ENCODE data around the gene ACP1.

Gene ACP1

DNA sequence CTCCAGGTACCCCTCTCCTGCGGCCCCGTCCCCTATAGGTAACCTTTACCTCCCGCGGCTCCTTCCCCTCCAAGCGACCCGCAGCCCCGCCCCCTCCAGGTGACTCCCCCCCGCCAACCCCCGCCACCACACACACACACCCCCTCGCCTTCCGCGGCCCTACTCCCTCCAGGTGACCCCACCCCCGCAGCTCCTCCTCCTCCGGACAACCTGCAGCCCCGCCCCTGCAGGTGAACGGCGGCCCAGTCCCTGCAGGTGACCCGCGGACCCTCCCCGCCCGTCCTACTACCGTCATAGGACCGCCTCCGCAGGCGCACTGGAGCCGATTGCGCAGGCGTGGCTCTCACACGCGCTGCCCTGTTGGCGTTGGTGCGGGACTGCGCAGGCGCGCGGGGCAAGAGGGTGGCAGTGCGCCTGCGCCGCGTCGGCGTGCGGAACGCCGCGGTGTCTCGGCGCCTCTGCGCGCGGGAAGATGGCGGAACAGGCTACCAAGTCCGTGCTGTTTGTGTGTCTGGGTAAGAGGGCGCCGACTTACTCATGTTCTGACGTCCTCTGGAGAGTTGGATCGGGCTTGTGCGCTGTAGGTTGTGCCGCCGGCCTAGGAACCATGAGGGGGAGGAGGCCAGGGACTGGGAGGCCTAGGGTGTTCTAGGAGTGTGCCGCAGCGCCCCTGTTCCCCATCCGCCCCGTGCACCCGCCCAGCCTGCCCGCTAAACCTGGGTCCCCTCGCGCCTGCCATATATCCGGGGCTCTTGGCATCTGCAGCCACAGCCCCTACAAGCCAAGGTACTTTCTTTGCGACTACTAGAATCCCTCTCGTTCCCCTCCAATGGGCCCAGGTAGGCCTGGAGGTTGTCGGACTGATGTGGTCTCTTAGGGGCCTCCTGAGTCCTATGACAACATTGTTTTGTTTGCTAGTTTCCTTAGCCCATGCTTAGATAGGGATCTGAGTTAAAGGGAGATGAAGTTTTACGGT lies at the start of gene ACP1:
Gene ACP1, plus strand, starts transcription at position 455 of the 976 bp plus-strand sequence. Its CDS starts 18 bp downstream, at position 473.
- peak; percentile 87 to 92 (median 90) for DNase-seq (ENCODE audit: low read depth in 3 of 3)

DNA sequence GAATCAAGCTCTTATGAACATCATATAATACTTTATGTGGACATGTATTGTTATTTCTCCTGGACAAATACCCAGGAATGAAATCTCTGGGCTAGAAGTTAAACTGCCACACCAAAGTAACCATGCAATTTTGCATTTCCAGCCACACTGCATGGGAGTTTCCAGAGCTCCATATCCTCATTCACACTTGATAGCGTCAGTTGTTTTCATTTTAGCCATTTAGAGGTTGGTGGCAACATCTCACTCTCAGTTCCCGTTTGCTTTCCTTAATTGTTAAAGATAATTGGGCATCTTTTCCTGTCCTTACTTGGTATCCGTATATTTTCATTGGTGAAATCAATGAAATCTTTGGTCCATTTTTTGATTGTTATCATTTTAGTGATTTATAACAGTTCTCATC lies 48.7 kb upstream of the ACP1 start:
- DNase-seq (ENCODE audit: low read depth in 3 of 3), result no peak

- no peak for DNase-seq (ENCODE audit: low read depth in 3 of 3)
Observed at GRCh38 chr2:223451-223850, 41.3 kb upstream of the ACP1 start.

GRCh38 chr2:223971-224760 lies 40.6 kb upstream of the ACP1 start:
- no peak for DNase-seq (ENCODE audit: low read depth in 3 of 3)

- DNase-seq (ENCODE audit: low read depth in 3 of 3), result no peak
Observed at GRCh38 chr2:228115-228514, 36.6 kb upstream of the ACP1 start.

DNA sequence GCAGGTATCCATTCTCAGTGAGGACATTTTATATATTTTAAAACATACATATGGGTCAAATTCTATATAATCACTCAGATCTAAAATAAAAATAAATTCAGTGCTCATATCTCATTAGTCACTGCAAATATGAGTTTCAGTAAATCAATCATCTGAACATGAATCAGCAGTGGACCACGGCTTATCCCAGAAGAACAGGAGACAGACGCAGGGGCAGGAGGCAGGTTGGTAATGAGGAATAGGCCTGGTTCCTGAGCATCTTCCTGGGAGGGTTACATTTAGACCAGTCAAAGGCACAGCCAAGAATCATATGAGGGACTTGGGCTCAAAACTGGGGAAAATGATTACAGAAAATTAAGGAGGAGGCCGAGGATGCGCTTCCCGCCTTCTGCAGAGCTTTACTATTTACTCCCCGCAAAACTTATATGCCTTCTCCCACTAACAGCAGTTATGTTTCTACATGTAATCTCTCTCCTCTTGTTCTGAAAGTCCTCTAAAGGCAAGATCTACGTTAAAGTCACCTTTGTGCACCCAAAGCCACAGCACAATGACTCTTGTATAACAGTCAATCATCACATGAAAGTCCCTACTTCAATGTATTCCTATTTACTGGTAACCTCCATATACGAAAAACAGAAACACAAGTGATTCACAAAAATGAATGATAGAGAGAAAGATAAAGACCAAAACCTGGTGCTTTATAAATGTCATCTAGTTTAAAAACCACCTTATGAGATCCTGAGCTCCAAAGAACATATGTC lies 36.0 kb upstream of the ACP1 start:
- DNase-seq (ENCODE audit: low read depth in 3 of 3), result no peak

DNA sequence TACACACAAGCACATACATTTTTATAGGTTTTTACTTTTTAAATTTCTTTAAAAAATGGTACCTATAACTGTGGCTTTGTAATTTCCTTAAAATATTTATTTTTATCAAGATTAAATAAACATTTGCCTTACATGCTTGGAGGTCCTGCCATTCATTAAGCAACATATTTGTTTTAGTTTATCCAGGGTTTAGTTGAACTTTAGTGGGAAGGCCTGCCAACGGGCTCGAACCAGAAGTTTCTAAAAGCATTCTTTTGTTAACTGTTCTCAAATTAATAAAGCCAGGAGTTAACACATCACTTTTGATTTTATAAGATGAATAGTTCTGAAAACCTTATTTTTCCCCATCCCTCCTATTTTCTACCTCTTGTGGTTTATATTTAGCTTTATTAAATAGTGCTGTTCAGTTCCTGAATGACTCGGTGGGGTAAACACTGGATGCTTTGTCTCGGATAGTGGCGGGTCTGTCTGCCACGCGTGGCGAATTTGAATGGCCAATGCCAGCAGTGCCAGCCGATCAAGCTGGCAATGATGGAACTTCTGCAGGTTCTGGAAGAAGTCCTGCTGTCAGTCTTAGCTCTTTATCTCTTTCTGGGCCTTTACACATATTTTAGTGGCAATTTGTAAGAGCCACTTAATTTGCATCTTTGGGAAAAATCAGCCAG lies 33.1 kb upstream of the ACP1 start:
- DNase-seq (ENCODE audit: low read depth in 3 of 3), result no peak

GRCh38 chr2:233030-233429 lies 31.7 kb upstream of the ACP1 start:
- no peak for DNase-seq (ENCODE audit: low read depth in 3 of 3)

- no peak for DNase-seq (ENCODE audit: low read depth in 3 of 3)
Observed at GRCh38 chr2:234421-234820, 30.3 kb upstream of the ACP1 start.

DNA sequence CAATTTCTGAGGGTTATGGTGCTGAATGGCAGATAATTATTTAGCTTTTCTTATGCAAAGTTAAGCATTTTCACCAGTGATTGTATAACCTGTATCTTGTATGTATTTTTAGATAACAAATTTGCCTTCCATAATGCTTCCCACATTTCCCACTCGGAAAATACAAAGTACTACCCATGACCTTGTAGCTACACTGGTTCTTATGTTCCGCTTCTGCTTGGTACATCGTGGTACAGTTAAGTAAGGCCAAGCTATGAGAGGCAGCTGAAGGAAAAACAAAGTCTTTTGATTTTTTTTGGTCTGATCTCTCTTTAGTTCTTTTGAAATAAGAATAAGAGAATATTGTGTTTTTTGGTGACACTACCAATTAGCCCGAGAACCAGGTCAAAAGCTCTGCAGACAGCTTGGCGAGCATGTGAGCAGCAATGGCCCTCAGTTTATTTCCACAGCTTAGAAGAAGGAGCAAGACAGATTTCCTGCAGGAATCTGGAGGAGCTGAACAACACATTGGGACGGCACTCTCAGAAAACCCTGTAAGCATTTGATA lies 27.7 kb upstream of the ACP1 start:
- no peak for DNase-seq (ENCODE audit: low read depth in 3 of 3)

DNA sequence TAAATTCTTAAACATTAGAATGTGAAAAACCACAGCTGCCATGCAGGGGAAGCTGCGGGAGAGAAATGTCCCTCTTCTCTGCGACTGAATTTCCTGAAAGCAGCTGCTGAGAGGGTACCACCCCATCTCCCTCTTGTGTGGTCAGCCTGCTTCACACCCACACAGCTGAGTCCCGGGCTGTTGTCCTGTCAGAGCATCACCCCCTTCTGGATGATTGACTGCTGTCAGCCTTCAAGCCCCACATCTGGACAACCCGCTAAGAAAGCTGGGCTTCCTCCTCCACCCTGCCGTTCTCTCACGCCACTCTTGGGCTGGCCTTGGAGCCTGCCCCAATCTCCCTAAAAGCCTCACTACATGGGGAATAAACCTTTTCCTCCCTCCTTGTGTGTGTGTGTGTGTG lies 26.9 kb upstream of the ACP1 start:
- no peak for DNase-seq (ENCODE audit: low read depth in 3 of 3)

DNA sequence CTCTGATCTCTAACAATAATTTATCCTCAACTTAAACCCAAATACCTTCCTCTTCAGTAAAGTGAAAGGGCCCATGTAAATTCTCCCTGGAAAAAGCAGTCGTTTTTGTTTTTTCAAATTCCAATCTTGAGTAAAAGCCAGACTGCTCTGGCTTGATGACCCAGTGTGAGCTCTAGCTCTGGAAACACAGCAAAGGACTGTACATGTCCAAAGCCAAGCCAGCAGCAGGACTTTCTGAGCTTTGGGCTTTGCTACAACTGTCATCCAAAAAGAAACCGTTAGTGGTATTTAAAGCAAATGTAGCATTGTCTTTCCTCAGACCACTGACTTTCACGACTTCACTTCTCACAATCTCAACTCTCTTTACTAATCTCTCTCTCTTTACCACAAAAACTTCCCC lies 26.3 kb upstream of the ACP1 start:
- no peak for DNase-seq (ENCODE audit: low read depth in 3 of 3)

GRCh38 chr2:238869-239268 lies 25.9 kb upstream of the ACP1 start:
- DNase-seq (ENCODE audit: low read depth in 3 of 3), result no peak

DNA sequence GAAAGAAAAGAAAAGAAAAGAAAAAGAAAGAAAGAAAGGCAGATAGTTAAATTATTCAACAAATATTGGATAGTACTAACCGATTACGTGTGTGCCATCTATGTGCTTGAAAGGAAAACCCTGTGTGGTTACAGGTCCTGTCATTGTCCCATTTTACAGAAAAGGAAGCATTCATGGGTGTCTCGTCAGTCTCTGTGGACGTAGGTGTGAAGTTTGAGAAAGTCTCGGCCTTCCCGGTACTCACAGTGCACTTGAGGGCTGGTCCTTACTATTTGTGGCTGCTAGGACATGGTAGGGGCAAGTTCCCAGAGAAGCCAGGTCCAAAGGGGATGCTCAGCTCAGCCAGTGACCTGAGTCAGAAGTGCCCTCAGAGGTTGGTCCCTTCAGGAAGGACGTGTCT lies 20.2 kb upstream of the ACP1 start:
- DNase-seq (ENCODE audit: low read depth in 3 of 3), result no peak

DNA sequence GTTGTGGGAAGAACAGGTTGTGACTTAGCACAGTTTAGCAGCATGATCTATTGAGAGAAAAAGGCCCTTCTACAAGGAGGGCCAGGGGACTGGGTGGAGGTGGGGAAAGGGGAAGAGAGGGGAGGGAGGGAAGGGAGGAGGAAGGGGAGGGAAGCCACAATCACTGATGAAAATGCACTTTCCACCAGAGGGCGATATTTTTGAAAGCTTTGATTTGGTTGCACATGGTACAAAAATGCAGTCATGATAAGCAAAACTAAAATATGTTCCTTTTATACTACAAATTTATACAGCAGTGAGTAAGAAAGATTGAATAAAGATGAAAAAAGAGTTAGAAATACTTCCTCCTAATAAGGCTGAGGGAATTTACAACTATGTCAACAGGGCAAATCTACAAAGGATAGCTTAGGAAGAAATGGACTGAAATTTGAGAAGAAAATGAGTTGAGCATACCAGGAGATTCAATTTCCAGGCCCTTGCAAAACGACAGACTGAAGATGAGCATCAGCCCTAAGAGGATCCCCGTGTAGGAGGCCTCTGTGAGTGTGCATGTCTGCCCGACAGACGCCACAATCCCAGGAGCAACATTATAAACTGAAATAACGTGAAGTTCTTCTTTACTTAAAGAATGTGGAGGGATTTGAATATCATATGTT lies 18.1 kb upstream of the ACP1 start:
- DNase-seq (ENCODE audit: low read depth in 3 of 3), result peak in 1 of 3 experiments; percentile 6

GRCh38 chr2:248724-249123 lies 16.0 kb upstream of the ACP1 start:
- no peak for DNase-seq (ENCODE audit: low read depth in 3 of 3)

GRCh38 chr2:249538-250042 lies 15.2 kb upstream of the ACP1 start:
- no peak for DNase-seq (ENCODE audit: low read depth in 3 of 3)

- DNase-seq (ENCODE audit: low read depth in 3 of 3), result no peak
Observed at GRCh38 chr2:252001-252602, 12.6 kb upstream of the ACP1 start.

DNA sequence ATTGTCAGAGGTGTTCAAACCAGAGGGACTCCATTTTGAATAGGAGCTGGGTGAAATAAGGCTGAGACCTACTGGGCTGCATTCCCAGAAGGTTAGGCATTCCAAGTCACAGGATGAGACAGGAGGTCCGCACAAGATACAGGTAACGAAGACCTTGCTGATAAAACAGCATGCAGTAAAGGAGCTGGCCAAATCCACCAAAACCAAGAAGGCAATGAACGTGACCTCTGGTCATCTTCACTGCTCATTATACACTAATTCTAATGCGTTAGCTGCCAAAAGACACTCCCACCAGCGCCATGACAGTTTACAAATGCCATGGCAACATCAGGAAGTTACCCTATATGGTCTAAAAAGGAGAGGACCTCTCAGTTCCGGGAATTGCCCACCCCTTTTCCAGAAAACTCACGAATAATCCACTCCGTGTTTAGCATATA lies 11.5 kb upstream of the ACP1 start:
- DNase-seq (ENCODE audit: low read depth in 3 of 3), result no peak

DNA sequence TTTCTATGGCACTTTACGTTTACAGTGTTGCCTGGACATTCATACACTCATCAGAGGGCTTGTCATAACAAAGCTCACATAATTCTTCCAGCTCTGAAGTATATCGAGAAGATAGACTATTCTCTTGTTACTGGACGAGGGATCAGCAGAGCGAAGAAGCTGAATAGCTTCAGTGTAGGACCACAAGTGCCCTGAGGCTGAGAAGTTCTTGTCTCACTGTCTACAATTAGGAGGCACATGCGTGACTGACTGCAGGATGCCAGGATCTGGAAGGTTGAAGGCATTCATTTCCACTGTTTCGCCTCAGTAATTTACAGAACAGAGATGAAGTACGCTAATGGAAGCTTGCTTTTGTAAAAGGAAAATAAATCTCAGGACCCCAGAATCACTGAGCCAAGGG lies 10.5 kb upstream of the ACP1 start:
- DNase-seq (ENCODE audit: low read depth in 3 of 3), result no peak

All from stimulated activated CD4-positive, alpha-beta T cell treated with anti-CD3 and anti-CD28 coated beads, TNF-alpha, amount 100 ng/mL, for 24 hours (primary cell).